Activated CD8-positive, alpha-beta T cell treated with anti-CD3 and anti-CD28 coated beads, Interleukin-2, amount 10 ng/mL, durations not matched to agents 7 days and 5 days (primary cell): ENCODE data around the gene PRKAA1. TPM values are rescaled to one million over a fixed set of nuclear protein-coding genes. Genes with fewer than 3 reads are reported as not detected.

Source experiments
- ATAC-seq: fragments of 150-1000 bp; cut with Tn5 transposase; one replicate; pipeline ENCODE4 v1.10.0; 2021; ENCODE audit warnings: moderate library complexity
- CTCF ChIA-PET: fragments of 350-600 bp; sonication (Branson Sonifier 250); formaldehyde crosslinking; loops from one replicate; lab custom pipeline; 2021; ENCODE audit warnings: antibody characterized with exemption; lab: Charles Lee
- POLR2A ChIA-PET: fragments of 350-600 bp; sonication (Branson Sonifier 250); formaldehyde crosslinking; loops from one replicate; lab custom pipeline; 2021; ENCODE audit warnings: antibody characterized with exemption; lab: Charles Lee
- DNase-seq: peaks from one replicate; pipeline ENCODE4 v3.0.0-alpha.2; 2020
- H3K27ac Mint-ChIP-seq: one replicate; pipeline ENCODE4 v1.8.0; 2021; ENCODE audit warnings: mild to moderate bottlenecking, mixed read lengths
- H3K27me3 Mint-ChIP-seq: one replicate; pipeline ENCODE4 v1.8.0; 2021; ENCODE audit warnings: low read depth, mixed read lengths
- H3K36me3 Mint-ChIP-seq: one replicate; pipeline ENCODE4 v1.8.0; 2021; ENCODE audit warnings: low read depth, mixed read lengths
- H3K4me1 Mint-ChIP-seq: one replicate; pipeline ENCODE4 v1.8.0; 2021; ENCODE audit warnings: low read depth, mixed read lengths
- H3K4me3 Mint-ChIP-seq: one replicate; pipeline ENCODE4 v1.8.0; 2021; ENCODE audit warnings: mild to moderate bottlenecking, mixed read lengths
- H3K9me3 Mint-ChIP-seq: one replicate; pipeline ENCODE4 v1.8.0; 2022; ENCODE audit warnings: mixed read lengths; ENCODE audit not compliant: insufficient read depth
- total RNA-seq, 2 experiments: library from RNA; stranded (reverse); gene quantifications; one replicate each; pipeline ENCODE4 v1.2.3, GENCODE V29; 2021

Gene PRKAA1
- total RNA-seq, 2 experiments from 2014 or later: 70.8 to 72.3 TPM

DNA sequence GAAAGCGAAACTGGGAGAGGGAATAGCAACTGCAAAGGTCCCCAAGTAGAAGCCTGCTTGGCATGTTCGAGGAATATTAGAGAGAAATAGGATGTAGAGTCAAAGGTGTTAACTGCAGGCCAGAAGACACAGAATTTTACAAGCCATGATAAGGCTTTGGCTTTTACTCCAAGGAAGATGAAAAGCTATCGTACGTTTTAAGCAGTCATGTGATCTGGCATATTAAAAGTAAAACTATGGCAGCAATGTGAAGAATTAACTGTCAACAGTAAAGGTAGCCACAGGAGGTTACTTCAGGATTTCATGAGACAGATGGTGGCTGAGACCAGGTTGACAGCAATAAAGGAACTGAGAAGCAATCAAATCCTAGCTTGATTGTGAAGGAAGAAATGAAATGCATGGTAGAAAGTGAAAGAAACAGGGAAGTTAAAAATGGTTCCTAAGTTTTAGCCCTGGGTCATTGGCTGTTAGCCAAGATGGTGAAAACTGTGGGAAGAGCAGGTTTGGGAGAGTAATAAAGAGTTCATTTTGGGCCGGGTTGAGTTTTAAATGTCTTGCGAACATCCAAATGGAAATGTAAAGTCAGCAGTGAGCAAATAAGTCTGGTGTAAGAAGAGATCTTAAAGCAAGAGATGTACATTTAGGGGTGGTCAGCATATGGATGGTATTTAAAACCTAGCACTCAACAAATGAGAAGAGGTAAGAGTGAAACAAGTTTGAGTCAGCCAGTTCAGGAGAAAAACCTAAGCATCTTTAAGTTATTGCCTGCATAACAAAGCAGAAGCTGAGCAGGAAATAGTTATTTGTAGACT is 22.1 kb downstream of the PRKAA1 start:
- H3K4me3 Mint-ChIP-seq: no peak overlapping the region
- ChIA-PET CTCF (interaction anchor here (1.5 kb wide), 1 partner anchor 828 kb away, joined by 3 read pairs; no protein-coding TSS in a partner anchor), POLR2A (no interaction called here)
- ATAC-seq (no peak), DNase-seq (no peak)
- peaks cover 23% of the 10 kb centered on the region for H3K36me3 Mint-ChIP-seq
- H3K9me3 Mint-ChIP-seq: no peaks in the 10 kb centered on the region
- no peaks in the 10 kb centered on the region for H3K27me3 Mint-ChIP-seq
- H3K27ac Mint-ChIP-seq: peak overlapping the region; percentile 2
- H3K4me1 Mint-ChIP-seq: peaks cover 10% of the 10 kb centered on the region

DNA sequence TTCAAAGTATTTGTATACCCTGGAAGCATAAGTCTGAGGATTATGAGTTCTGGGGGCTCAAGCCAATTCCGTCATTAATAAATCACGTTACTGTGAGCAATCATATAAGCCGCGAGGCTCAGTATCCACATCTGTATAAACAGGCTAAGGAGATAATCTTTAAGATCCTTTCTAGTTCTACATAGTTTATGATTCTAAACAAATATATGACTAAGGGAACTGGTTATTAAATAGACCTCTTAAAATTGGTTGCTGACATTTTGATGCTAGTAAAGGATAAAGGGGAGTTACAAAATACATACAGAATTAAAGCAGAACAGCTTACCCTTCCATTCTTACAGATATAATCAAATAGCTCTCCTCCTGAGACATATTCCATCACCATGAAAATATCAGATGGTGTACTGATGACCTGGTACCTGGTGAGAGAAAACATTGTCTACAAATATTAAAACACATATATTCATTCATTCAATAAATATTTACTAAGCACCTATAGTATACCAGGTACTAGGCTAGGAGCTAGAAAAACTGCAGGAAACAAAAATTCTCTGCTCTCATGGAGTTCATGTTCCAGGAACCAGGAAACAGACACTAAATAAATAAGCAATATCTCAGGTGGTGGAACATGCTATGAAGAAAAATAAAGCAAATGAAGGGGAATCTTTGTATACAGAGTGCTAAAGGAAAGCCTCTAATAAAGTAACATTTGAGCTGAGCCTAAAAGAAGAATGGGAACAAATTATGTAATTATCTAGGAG is 22.9 kb downstream of the PRKAA1 start:
- Mint-ChIP-seq H3K4me1 (peaks cover 7% of the 10 kb centered on the region), H3K4me3 (no peak overlapping the region), H3K27ac (no peak overlapping the region), H3K9me3 (no peaks in the 10 kb centered on the region), H3K36me3 (peaks cover 24% of the 10 kb centered on the region), H3K27me3 (no peaks in the 10 kb centered on the region)
- ChIA-PET CTCF (no interaction called here), POLR2A (no interaction called here)
- ATAC-seq (no peak), DNase-seq (no peak)

DNA sequence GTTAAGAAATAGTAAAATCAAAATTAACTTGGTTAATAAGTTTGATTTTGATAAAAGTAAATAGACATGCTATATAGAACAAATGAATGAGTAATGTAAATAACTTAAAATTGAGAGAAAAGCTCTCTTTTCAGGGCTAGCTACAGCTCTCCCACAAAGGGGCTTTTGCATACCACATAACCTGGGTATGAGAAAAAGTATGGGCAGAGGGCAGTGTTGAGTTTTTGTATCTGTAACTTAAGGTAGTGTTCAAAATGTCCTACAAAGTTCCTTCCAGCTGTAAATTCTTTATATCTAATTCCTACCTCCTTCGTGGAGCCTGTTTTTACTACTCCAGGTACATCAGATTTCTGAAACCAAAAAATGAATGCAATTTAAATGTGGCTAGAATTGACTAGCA is 23.6 kb downstream of the PRKAA1 start:
- H3K9me3 Mint-ChIP-seq: no peaks in the 10 kb centered on the region
- no peak for DNase-seq
- ATAC-seq: no peak
- H3K27ac Mint-ChIP-seq: no peak overlapping the region
- H3K36me3 Mint-ChIP-seq: peaks cover 24% of the 10 kb centered on the region
- ChIA-PET CTCF (interaction anchor here (0.9 kb wide), 1 partner anchor 15 kb away, joined by 3 read pairs; no protein-coding TSS in a partner anchor), POLR2A (no interaction called here)
- peaks cover 7% of the 10 kb centered on the region for H3K4me1 Mint-ChIP-seq
- H3K27me3 Mint-ChIP-seq: no peaks in the 10 kb centered on the region
- no peak overlapping the region for H3K4me3 Mint-ChIP-seq

DNA sequence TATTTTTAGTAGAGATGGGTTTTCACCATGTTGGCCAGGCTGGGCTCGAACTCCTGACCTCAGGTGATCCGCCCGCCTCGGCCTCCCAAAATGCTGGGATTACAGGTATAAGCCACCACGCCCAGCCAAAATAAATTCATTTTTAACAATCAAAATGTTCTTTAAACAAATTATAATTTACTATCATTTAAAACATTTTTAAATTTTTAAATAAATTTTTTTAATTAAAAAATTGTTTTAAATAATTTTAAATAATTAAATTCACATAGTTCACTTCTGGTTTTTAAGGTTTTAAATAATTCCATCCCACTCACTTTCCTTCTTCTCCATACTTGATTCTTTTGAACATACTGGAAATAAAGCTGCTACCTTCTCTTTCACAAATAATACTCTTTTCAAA is 27.4 kb downstream of the PRKAA1 start:
- Mint-ChIP-seq H3K4me3 (no peak overlapping the region), H3K9me3 (no peaks in the 10 kb centered on the region), H3K4me1 (peaks cover 1% of the 10 kb centered on the region), H3K27me3 (no peaks in the 10 kb centered on the region), H3K36me3 (peaks cover 36% of the 10 kb centered on the region), H3K27ac (no peak overlapping the region)
- DNase-seq (no peak), ATAC-seq (no peak)
- ChIA-PET POLR2A (no interaction called here), CTCF (interaction anchor here (0.9 kb wide), 1 partner anchor 37 kb away, joined by 3 read pairs; no protein-coding TSS in a partner anchor)

DNA sequence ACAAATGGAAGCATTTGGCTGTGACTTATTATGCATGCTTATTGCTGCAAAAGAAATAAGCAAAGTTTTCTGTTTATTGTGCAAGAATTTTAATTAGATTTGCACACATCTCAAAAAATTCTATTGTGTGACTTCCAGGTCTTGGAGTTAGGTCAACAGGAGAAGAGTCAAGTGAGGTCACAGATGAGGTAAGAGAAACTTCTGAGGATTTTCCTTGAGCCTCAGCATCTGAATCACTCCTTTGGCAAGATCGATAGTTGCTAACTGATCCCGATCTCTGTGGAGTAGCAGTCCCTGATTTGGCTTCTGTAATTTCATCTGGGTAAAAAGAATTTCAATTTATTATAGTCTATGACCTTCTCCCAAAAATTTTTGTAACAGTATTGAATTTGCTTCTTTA is 35.5 kb downstream of the PRKAA1 start:
- ChIA-PET CTCF (no interaction called here), POLR2A (no interaction called here)
- peaks cover 57% of the 10 kb centered on the region for H3K36me3 Mint-ChIP-seq

DNA sequence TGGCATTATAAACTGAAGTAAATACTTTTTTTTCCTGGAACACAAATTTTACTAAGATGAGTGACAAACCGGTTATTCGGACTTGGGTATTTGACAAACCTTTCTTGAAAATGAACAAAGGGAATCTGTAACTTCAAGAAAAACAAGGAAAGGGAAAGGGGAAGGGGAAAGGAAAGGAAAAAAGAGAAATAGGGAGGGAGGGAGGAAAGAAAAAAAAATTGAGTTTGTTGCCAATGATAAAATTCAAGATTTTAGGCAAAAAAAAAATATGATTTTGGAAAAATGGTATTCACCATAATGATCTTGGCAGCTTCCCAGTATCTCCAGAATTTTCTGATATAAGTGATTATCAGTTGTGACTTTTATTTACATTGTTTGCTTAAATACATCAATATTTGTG is 40.8 kb downstream of the PRKAA1 start:
- POLR2A ChIA-PET: no interaction called here
- DNase-seq (no peak), ATAC-seq (no peak)
- peaks cover 6% of the 10 kb centered on the region for H3K4me1 Mint-ChIP-seq
- CTCF ChIA-PET: no interaction called here
- no peaks in the 10 kb centered on the region for H3K9me3 Mint-ChIP-seq
- H3K4me3 Mint-ChIP-seq: no peak overlapping the region
- H3K27me3 Mint-ChIP-seq: no peaks in the 10 kb centered on the region
- peaks cover 27% of the 10 kb centered on the region for H3K36me3 Mint-ChIP-seq
- peak overlapping the region; percentile 17 for H3K27ac Mint-ChIP-seq

More for the DNA sequence above, 35.5 kb downstream of the PRKAA1 start:
- no peaks in the 10 kb centered on the region for H3K9me3 Mint-ChIP-seq
- ATAC-seq: no peak
- no peaks in the 10 kb centered on the region for H3K4me1 Mint-ChIP-seq
- no peak overlapping the region for H3K4me3 Mint-ChIP-seq
- H3K27ac Mint-ChIP-seq: no peak overlapping the region
- no peaks in the 10 kb centered on the region for H3K27me3 Mint-ChIP-seq
- no peak for DNase-seq

DNA sequence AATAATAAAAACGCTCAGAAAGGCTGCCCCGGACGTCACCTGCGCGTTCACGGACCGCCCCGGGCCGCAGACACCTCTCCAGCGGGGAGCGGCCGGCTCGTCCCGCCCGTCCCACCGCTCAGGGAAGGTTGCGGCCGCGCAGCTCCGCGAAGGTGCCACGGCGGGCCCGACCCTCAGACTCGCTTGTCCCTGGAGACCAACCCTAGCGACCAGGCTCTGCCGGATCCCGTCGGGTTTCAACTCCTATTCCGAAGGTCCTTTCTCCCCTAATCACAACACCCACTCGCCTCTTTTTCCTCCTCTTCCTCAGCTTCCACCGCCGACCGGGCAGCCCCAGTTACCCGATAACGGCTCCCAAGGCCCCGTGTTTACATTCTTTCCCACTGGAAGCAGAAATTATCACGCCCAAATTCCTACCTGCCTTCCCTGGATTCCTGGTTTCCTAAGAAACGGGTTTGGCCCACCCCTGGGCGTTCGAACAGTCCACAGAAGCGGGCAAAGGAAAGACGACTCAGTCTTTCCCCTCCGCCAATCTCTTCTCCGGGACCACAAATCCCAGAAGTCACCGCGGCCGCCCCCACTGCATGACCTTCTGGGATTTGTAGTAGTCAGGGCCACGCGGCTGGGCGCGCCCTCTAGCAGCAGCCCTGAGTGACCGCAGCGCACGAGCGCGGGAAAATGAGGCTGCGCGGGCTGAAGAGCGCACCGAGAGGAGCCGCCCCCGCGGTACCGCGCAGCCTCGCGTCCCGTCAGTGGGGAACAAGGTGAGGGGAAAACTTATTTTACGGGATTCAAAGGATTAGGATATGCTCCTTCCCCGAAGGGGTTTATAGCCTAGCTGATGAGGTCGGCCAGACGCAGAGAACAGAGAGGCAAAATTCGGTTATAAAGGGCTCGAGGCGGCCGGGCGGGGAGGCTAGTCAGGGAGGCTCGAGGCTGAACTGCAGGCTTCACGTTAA is 42.5 kb downstream of the PRKAA1 start, which contains the start of gene TTC33:
TTC33 (minus strand) TSS at position 555 of the 959 bp plus-strand sequence. CDS start 8,943 bp downstream, outside the sequence.
- Mint-ChIP-seq H3K4me3 (no peak within 1 kb of the TSS), H3K9me3 (no peaks in the 10 kb centered on the region), H3K27ac (no peak within 1 kb of the TSS), H3K36me3 (peaks cover 30% of the 10 kb centered on the region), H3K27me3 (no peaks in the 10 kb centered on the region), H3K4me1 (peaks cover 12% of the 10 kb centered on the region)
- ChIA-PET CTCF (interaction anchor here (1.0 kb wide), 1 partner anchor 13 kb away, joined by 3 read pairs; no protein-coding TSS in a partner anchor), POLR2A (interaction anchor here (0.6 to 1.6 kb wide), 7 partner anchors 9 to 1573 kb away, joined by 3 to 7 read pairs (median 4); partner anchors contain the start of gene PRKAA1)
- DNase-seq (peak; percentile 97), ATAC-seq (peak; percentile 92)

DNA sequence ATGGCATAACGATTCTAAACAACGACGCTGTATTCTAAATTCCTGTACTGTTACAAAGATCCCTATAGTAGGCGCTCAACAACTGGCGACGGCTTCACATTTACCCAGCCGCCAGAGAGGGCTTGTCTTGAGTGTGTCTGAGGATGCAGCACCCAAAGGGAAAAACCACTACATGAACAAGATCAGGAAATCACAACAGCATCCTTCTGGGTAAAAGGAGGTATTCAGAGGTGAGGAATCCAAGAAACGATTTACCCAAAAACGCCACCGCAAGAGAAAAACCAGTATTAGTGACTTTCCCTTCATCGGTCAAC is 43.1 kb downstream of the PRKAA1 start:
- POLR2A ChIA-PET: interaction anchor here (0.6 to 1.6 kb wide), 6 partner anchors 10 to 1572 kb away, joined by 3 to 7 read pairs (median 4); partner anchors contain the start of gene PRKAA1
- CTCF ChIA-PET: interaction anchor here (1.0 kb wide), 1 partner anchor 13 kb away, joined by 3 read pairs; no protein-coding TSS in a partner anchor
- no peaks in the 10 kb centered on the region for H3K9me3 Mint-ChIP-seq
- H3K27me3 Mint-ChIP-seq: no peaks in the 10 kb centered on the region
- H3K27ac Mint-ChIP-seq: no peak overlapping the region
- H3K4me1 Mint-ChIP-seq: peaks cover 14% of the 10 kb centered on the region
- DNase-seq (peak; percentile 76), ATAC-seq (peak; percentile 72)
- H3K4me3 Mint-ChIP-seq: no peak overlapping the region
- peaks cover 30% of the 10 kb centered on the region for H3K36me3 Mint-ChIP-seq

DNA sequence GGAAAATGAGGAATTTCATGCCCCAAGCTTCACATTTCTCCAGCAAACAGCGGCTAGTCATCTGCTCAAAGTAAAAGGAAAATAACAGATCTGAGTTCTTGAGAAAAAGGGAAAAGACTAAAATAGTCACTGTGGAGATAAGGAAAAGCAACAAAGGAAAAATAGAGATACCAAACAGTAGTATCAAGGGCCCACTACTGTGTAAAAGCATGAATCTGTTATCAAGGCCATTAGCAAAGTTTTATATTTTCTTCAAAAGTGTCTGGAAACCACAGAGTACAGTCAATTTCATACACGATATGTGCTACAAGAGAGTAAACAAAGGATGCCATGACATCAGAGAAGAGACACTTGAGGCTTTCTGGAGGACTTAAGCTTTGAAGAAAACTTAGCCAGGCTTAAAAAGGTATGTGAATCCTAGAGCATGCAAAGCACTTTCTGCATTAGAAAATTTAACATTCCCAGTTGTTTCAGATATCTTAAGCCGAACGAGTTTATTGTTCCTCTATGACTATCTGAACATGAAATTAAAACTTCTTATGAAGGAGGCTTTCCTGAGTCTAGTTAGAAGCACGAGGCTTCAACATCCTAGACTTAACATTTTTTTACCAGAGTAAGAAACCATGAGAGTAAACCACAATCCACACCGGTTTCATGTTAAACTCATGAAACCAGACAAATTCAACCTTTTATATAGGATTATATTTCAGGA is 43.6 kb downstream of the PRKAA1 start:
- H3K27ac Mint-ChIP-seq: no peak overlapping the region
- no peaks in the 10 kb centered on the region for H3K9me3 Mint-ChIP-seq
- H3K4me1 Mint-ChIP-seq: peaks cover 14% of the 10 kb centered on the region
- CTCF ChIA-PET: interaction anchor here (1.0 to 1.1 kb wide), 2 partner anchors 11 to 12 kb away, joined by 3 read pairs; no protein-coding TSS in a partner anchor
- peaks cover 29% of the 10 kb centered on the region for H3K36me3 Mint-ChIP-seq
- H3K4me3 Mint-ChIP-seq: no peak overlapping the region
- POLR2A ChIA-PET: interaction anchor here (0.6 to 1.5 kb wide), 2 partner anchors 71 to 128 kb away, joined by 4 to 7 read pairs; no protein-coding TSS in a partner anchor
- no peak for DNase-seq
- peak; percentile 24 for ATAC-seq
- no peaks in the 10 kb centered on the region for H3K27me3 Mint-ChIP-seq

DNA sequence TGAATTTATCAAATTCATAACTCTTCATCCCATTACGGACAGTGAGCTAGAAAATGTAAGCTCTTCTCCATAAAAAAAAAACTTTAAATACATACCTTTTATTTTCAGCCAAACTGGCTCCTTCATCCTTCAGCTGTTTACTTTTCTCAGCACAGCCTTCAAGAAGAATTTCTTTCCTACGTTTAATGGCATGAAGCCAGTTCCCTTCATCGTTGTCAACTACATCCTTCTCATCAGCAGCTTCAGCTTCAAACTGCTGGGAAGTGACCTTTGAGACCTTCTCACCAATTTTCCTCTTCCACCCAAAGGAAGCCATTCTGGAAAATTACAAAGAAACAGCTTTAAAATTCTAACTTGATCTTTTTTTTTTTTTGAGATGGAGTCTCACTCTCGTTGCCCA is 51.5 kb downstream of the PRKAA1 start:
- Mint-ChIP-seq H3K9me3 (no peaks in the 10 kb centered on the region), H3K27me3 (no peaks in the 10 kb centered on the region), H3K36me3 (peaks cover 42% of the 10 kb centered on the region), H3K4me1 (peaks cover 2% of the 10 kb centered on the region), H3K27ac (no peak overlapping the region), H3K4me3 (no peak overlapping the region)
- ChIA-PET CTCF (no interaction called here), POLR2A (no interaction called here)
- ATAC-seq (no peak), DNase-seq (no peak)
